Neural progenitor cell (in vitro differentiated cells): Measurements from ENCODE around the gene ARHGAP9. TPM values are rescaled to one million over a fixed set of nuclear protein-coding genes. Genes with fewer than 3 reads are reported as not detected.

ENCODE experiments used
- DNase-seq: peaks from one replicate; pipeline ENCODE4 v3.0.0-alpha.2; 2016; ENCODE audit warnings: low spot score
- H2AFZ ChIP-seq: fragments of 200-600 bp; sonication (generic); replicated peaks from 2 replicates; pipeline ENCODE4 v1.6.1; 2016; ENCODE audit warnings: antibody characterized with exemption
- H3F3A ChIP-seq: fragments of 200-600 bp; sonication (generic); 2 replicates; pipeline ENCODE4 v1.6.1; 2016; ENCODE audit warnings: antibody characterized with exemption, low read depth
- H3K27ac ChIP-seq: fragments of 200-600 bp; sonication (generic); 2 replicates; pipeline ENCODE4 v1.5.1; 2016; ENCODE audit warnings: mild to moderate bottlenecking
- H3K27me3 ChIP-seq: fragments of 200-600 bp; sonication (generic); 2 replicates; pipeline ENCODE4 v1.6.1; 2016; ENCODE audit warnings: mild to moderate bottlenecking, moderate library complexity
- H3K36me3 ChIP-seq: fragments of 200-600 bp; sonication (generic); 2 replicates; pipeline ENCODE4 v1.5.1; 2016
- H3K4me1 ChIP-seq: fragments of 200-600 bp; sonication (generic); 2 replicates; pipeline ENCODE4 v1.6.1; 2016; ENCODE audit warnings: mixed run types
- H3K4me2 ChIP-seq: fragments of 200-600 bp; sonication (generic); 2 replicates; pipeline ENCODE4 v1.6.1; 2016
- H3K4me3 ChIP-seq: fragments of 200-600 bp; sonication (generic); 2 replicates; pipeline ENCODE4 v1.5.1; 2016
- H3K79me2 ChIP-seq: fragments of 200-600 bp; sonication (generic); 2 replicates; pipeline ENCODE4 v1.6.1; 2016; ENCODE audit warnings: low read depth
- H3K9ac ChIP-seq: fragments of 200-600 bp; sonication (generic); 2 replicates; pipeline ENCODE4 v1.6.1; 2016
- H3K9me3 ChIP-seq: fragments of 200-600 bp; sonication (generic); 2 replicates; pipeline ENCODE4 v1.5.1; 2016; ENCODE audit warnings: low read depth
- H4K20me1 ChIP-seq: fragments of 200-600 bp; sonication (generic); 2 replicates; pipeline ENCODE4 v1.6.1; 2016; ENCODE audit warnings: low read depth
- H3K27ac Mint-ChIP-seq: 3 replicates; pipeline ENCODE4 v1.8.0; 2021; ENCODE audit warnings: mixed read lengths
- H3K27me3 Mint-ChIP-seq: 2 replicates; pipeline ENCODE4 v1.8.0; 2022; ENCODE audit warnings: low read depth, mild to moderate bottlenecking, inconsistent platforms, moderate library complexity, mixed read lengths; ENCODE audit not compliant: insufficient read depth
- H3K36me3 Mint-ChIP-seq: 3 replicates; pipeline ENCODE4 v1.8.0; 2021; ENCODE audit warnings: mixed read lengths
- H3K4me1 Mint-ChIP-seq: 3 replicates; pipeline ENCODE4 v1.8.0; 2021; ENCODE audit warnings: mixed read lengths
- H3K4me3 Mint-ChIP-seq: 3 replicates; pipeline ENCODE4 v1.8.0; 2021; ENCODE audit warnings: mild to moderate bottlenecking, moderate library complexity, mixed read lengths
- H3K9me3 Mint-ChIP-seq: 3 replicates; pipeline ENCODE4 v1.8.0; 2020; ENCODE audit warnings: mixed read lengths
- CTCF ChIP-seq: fragments of 200-600 bp; sonication (generic); IDR thresholded peaks from 2 replicates; pipeline ENCODE4 v1.5.1; 2017; ENCODE audit warnings: antibody characterized with exemption, mild to moderate bottlenecking
- EZH2 ChIP-seq: fragments of 200-600 bp; sonication (generic); IDR thresholded peaks from 2 replicates; pipeline ENCODE4 v1.6.1; 2017; ENCODE audit warnings: antibody characterized with exemption, mild to moderate bottlenecking, moderate library complexity
- EZH2phosphoT487 ChIP-seq: fragments of 200-600 bp; sonication (generic); IDR thresholded peaks from 2 replicates; pipeline ENCODE4 v1.6.1; 2017; ENCODE audit warnings: antibody characterized with exemption
- total RNA-seq: library from RNA; depleted of rRNA; stranded (reverse); fragments of >200 nt; gene quantifications from 2 replicates; pipeline ENCODE4 v1.2.3, GENCODE V29; 2015; ENCODE audit warnings: low replicate concordance

ARHGAP9 gene
- total RNA-seq, 1 donor from 2014 or later = not detected

- H3K27ac ChIP-seq = no peak overlapping the region
- no peaks in the 10 kb centered on the region for H3K79me2 ChIP-seq
- no peaks in the 10 kb centered on the region for H3K36me3 Mint-ChIP-seq
- H3K4me1 ChIP-seq = peaks cover 20% of the 10 kb centered on the region
- peak; percentile 89 for TF ChIP-seq CTCF
- no peak for TF ChIP-seq EZH2phosphoT487
- no peak overlapping the region for H3K4me3 Mint-ChIP-seq
- H3K27me3 ChIP-seq = no peaks in the 10 kb centered on the region
- DNase-seq = peak; percentile 89
- H3K4me3 ChIP-seq = no peak overlapping the region
- peak overlapping the region; percentile 65 for H2AFZ ChIP-seq
- H3K9me3 ChIP-seq = no peaks in the 10 kb centered on the region
- no peaks in the 10 kb centered on the region for H3K9me3 Mint-ChIP-seq
- no peaks in the 10 kb centered on the region for H4K20me1 ChIP-seq
- H3K27me3 Mint-ChIP-seq = peaks cover 18% of the 10 kb centered on the region
- H3K27ac Mint-ChIP-seq = no peak overlapping the region
- no peaks in the 10 kb centered on the region for H3K36me3 ChIP-seq
- no peak overlapping the region for H3K9ac ChIP-seq
- H3K4me2 ChIP-seq = no peak overlapping the region
- H3F3A ChIP-seq = no peaks in the 10 kb centered on the region
- H3K4me1 Mint-ChIP-seq = peaks cover 29% of the 10 kb centered on the region
Observed at GRCh38 chr12:57452937-57453509, 26.6 kb downstream of the ARHGAP9 start.

GRCh38 chr12:57452181-57452936 is 27.3 kb downstream of the ARHGAP9 start:
- H3K27ac Mint-ChIP-seq = peak overlapping the region; percentile 42
- no peak for TF ChIP-seq EZH2
- H3K4me3 ChIP-seq = no peak overlapping the region
- H3K36me3 Mint-ChIP-seq = no peaks in the 10 kb centered on the region
- no peak for DNase-seq
- H4K20me1 ChIP-seq = no peaks in the 10 kb centered on the region
- peak overlapping the region; percentile 65 for H2AFZ ChIP-seq
- no peak overlapping the region for H3K4me2 ChIP-seq
- no peak overlapping the region for H3K9ac ChIP-seq
- no peaks in the 10 kb centered on the region for H3K79me2 ChIP-seq
- no peaks in the 10 kb centered on the region for H3K27me3 ChIP-seq
- H3F3A ChIP-seq = no peaks in the 10 kb centered on the region
- H3K4me1 ChIP-seq = peaks cover 20% of the 10 kb centered on the region
- no peaks in the 10 kb centered on the region for H3K36me3 ChIP-seq
- H3K9me3 ChIP-seq = no peaks in the 10 kb centered on the region
- peaks cover 29% of the 10 kb centered on the region for H3K4me1 Mint-ChIP-seq
- no peaks in the 10 kb centered on the region for H3K9me3 Mint-ChIP-seq
- no peak overlapping the region for H3K27ac ChIP-seq
- H3K27me3 Mint-ChIP-seq = peaks cover 14% of the 10 kb centered on the region
- H3K4me3 Mint-ChIP-seq = no peak overlapping the region

GRCh38 chr12:57451233-57451778 is 28.4 kb downstream of the ARHGAP9 start:
- Histone ChIP-seq H3K27ac (no peak overlapping the region), H3K4me3 (no peak overlapping the region), H3F3A (no peaks in the 10 kb centered on the region), H3K79me2 (no peaks in the 10 kb centered on the region), H3K27me3 (no peaks in the 10 kb centered on the region), H3K4me1 (peaks cover 18% of the 10 kb centered on the region), H3K9me3 (no peaks in the 10 kb centered on the region), H3K36me3 (no peaks in the 10 kb centered on the region), H3K9ac (no peak overlapping the region), H3K4me2 (no peak overlapping the region), H4K20me1 (no peaks in the 10 kb centered on the region), H2AFZ (no peak overlapping the region)
- Mint-ChIP-seq H3K36me3 (no peaks in the 10 kb centered on the region), H3K4me3 (no peak overlapping the region), H3K9me3 (no peaks in the 10 kb centered on the region), H3K4me1 (peaks cover 29% of the 10 kb centered on the region), H3K27ac (no peak overlapping the region), H3K27me3 (peaks cover 13% of the 10 kb centered on the region)
- TF ChIP-seq EZH2phosphoT487 (no peak), CTCF (no peak), EZH2 (no peak)
- DNase-seq = no peak

GRCh38 chr12:57450057-57450456 is 29.6 kb downstream of the ARHGAP9 start:
- Histone ChIP-seq H3K9me3 (no peaks in the 10 kb centered on the region), H4K20me1 (no peaks in the 10 kb centered on the region), H3K9ac (no peak overlapping the region), H3K4me2 (no peak overlapping the region), H3K27ac (no peak overlapping the region), H2AFZ (no peak overlapping the region), H3K4me3 (no peak overlapping the region), H3K79me2 (no peaks in the 10 kb centered on the region), H3K36me3 (no peaks in the 10 kb centered on the region), H3F3A (no peaks in the 10 kb centered on the region), H3K4me1 (peaks cover 11% of the 10 kb centered on the region), H3K27me3 (no peaks in the 10 kb centered on the region)
- Mint-ChIP-seq H3K9me3 (no peaks in the 10 kb centered on the region), H3K4me1 (peaks cover 18% of the 10 kb centered on the region), H3K36me3 (no peaks in the 10 kb centered on the region), H3K27me3 (peaks cover 9% of the 10 kb centered on the region), H3K27ac (no peak overlapping the region), H3K4me3 (no peak overlapping the region)
- TF ChIP-seq EZH2phosphoT487 (no peak), CTCF (no peak), EZH2 (no peak)
- DNase-seq = no peak
